H1 (cell line): Measurements from ENCODE around the gene CD1D. TPM values are rescaled to one million over a fixed set of nuclear protein-coding genes. Genes with fewer than 3 reads are reported as not detected.
A peak's percentile ranks its signal among the peaks of the same experiment; 100 is the strongest.

Experiments
- CTCF ChIA-PET: fragments of 300-600 bp; sonication (Branson Sonifier 250); formaldehyde crosslinking; loops from one replicate; lab custom pipeline; 2021; ENCODE audit not compliant: partially characterized antibody; lab: Charles Lee
- POLR2A ChIA-PET: fragments of 300-600 bp; sonication (Branson Sonifier 250); formaldehyde crosslinking; loops from one replicate; lab custom pipeline; 2021; ENCODE audit warnings: inconsistent platforms; ENCODE audit not compliant: partially characterized antibody; lab: Charles Lee
- DNase-seq, 2 experiments: peaks; one replicate each; pipeline versions ENCODE4 v3.0.0 to v3.0.0-alpha.2; 2010 to 2022; ENCODE audit warnings: low spot score in 2 of 2, low read depth in 1 of 2, mixed read lengths in 1 of 2
- FAIRE-seq: peaks from 2 replicates; lab custom pipeline; 2011; peaks lifted over from hg19 to GRCh38; lab: Jason Lieb, UNC
- H2AFZ ChIP-seq: 2 replicates; pipeline ENCODE4 v1.8.1; 2012; ENCODE audit warnings: low read length, inconsistent platforms
- H2AK5ac ChIP-seq: 2 replicates; pipeline ENCODE4 v1.6.1; 2013; ENCODE audit warnings: low read depth, low read length
- H2BK120ac ChIP-seq: replicated peaks from 2 replicates; pipeline ENCODE3; 2013; ENCODE audit warnings: low read depth, low read length, inconsistent platforms
- H2BK12ac ChIP-seq: 2 replicates; pipeline ENCODE4 v1.6.1; 2013; ENCODE audit warnings: low read depth, low read length
- H2BK15ac ChIP-seq: 2 replicates; pipeline ENCODE4 v1.6.1; 2013; ENCODE audit warnings: low read length
- H2BK20ac ChIP-seq: 2 replicates; pipeline ENCODE4 v1.6.1; 2013; ENCODE audit warnings: low read length
- H2BK5ac ChIP-seq: 2 replicates; pipeline ENCODE4 v1.6.1; 2013; ENCODE audit warnings: low read depth, low read length
- H3K14ac ChIP-seq: 2 replicates; pipeline ENCODE4 v1.6.1; 2013; ENCODE audit warnings: inconsistent platforms; ENCODE audit not compliant: insufficient read length
- H3K18ac ChIP-seq: 2 replicates; pipeline ENCODE4 v1.6.1; 2013; ENCODE audit warnings: low read length; ENCODE audit errors: extremely low read depth
- H3K23ac ChIP-seq: 2 replicates; pipeline ENCODE4 v1.6.1; 2013; ENCODE audit warnings: inconsistent platforms; ENCODE audit not compliant: insufficient read length
- H3K23me2 ChIP-seq: 2 replicates; pipeline ENCODE4 v1.6.1; 2013; ENCODE audit warnings: low read depth, low read length
- H3K27ac ChIP-seq: 2 replicates; pipeline ENCODE4 v1.6.1; 2011; ENCODE audit warnings: low read depth, low read length, inconsistent platforms
- H3K27me3 ChIP-seq, 4 experiments: replicated peaks in 1 of 4; 1 replicate in 1 of 4; 2 replicates in 3 of 4; pipeline versions ENCODE4 v1.6.1 to v1.8.1; 2011 to 2013; ENCODE audit warnings: low read length in 3 of 4, mild to moderate bottlenecking in 3 of 4, inconsistent platforms in 2 of 4, mixed read lengths in 2 of 4, moderate library complexity in 1 of 4; ENCODE audit not compliant: control insufficient read depth in 3 of 4, insufficient read depth in 3 of 4; ENCODE audit errors: extremely low read depth in 1 of 4
- H3K36me3 ChIP-seq, 4 experiments: 2 replicates each; pipeline versions ENCODE4 v1.6.1 to v1.8.1; 2011 to 2013; ENCODE audit warnings: mild to moderate bottlenecking in 4 of 4, low read length in 3 of 4, moderate library complexity in 2 of 4, control low read depth in 1 of 4, inconsistent platforms in 1 of 4; ENCODE audit not compliant: insufficient read depth in 4 of 4, control insufficient read depth in 2 of 4
- H3K4ac ChIP-seq: replicated peaks from 2 replicates; pipeline ENCODE3; 2013; ENCODE audit warnings: low read length, low read depth, mixed read lengths, inconsistent platforms; ENCODE audit not compliant: insufficient read length
- H3K4me1 ChIP-seq, 4 experiments: replicated peaks in 1 of 4; 1 replicate in 1 of 4; 2 replicates in 3 of 4; pipeline versions ENCODE4 v1.6.1 to v1.8.1; 2011 to 2013; ENCODE audit warnings: low read length in 3 of 4, inconsistent platforms in 2 of 4, mixed read lengths in 1 of 4; ENCODE audit not compliant: insufficient read depth in 4 of 4, control insufficient read depth in 3 of 4
- H3K4me2 ChIP-seq, 2 experiments: 2 replicates each; pipeline versions ENCODE4 v1.6.1 to v1.8.1; 2011 to 2013; ENCODE audit warnings: low read depth in 2 of 2, low read length in 2 of 2, control low read depth in 1 of 2, inconsistent platforms in 1 of 2, mild to moderate bottlenecking in 1 of 2; ENCODE audit not compliant: insufficient read depth in 1 of 2
- H3K4me3 ChIP-seq, 4 experiments: fragments of 200-600, 300-600 bp in 1 of 4; sonication (generic), shearing (Covaris generic), sonication (Bioruptor Twin) in 1 of 4; 2 replicates each; pipeline versions ENCODE4 v1.5.1 to v1.8.1; 2011 to 2016; ENCODE audit warnings: low read length in 4 of 4, low read depth in 3 of 4, control low read depth in 2 of 4, inconsistent platforms in 2 of 4, mild to moderate bottlenecking in 2 of 4, mixed read lengths in 1 of 4, moderate library complexity in 1 of 4; ENCODE audit not compliant: insufficient read depth in 2 of 4; ENCODE audit errors: extremely low read depth in 1 of 4
- H3K56ac ChIP-seq: replicated peaks from 2 replicates; pipeline ENCODE3; 2013; ENCODE audit warnings: low read depth, mild to moderate bottlenecking, mixed read lengths, low read length, inconsistent platforms; ENCODE audit not compliant: insufficient read length
- H3K79me1 ChIP-seq: 2 replicates; pipeline ENCODE4 v1.6.1; 2013; ENCODE audit warnings: low read depth, low read length, control low read depth
- H3K79me2 ChIP-seq, 2 experiments: 2 replicates each; pipeline versions ENCODE4 v1.6.1 to v1.8.1; 2012 to 2013; ENCODE audit warnings: low read length in 2 of 2, mild to moderate bottlenecking in 2 of 2, inconsistent platforms in 1 of 2; ENCODE audit not compliant: insufficient read depth in 2 of 2, control insufficient read depth in 1 of 2
- H3K9ac ChIP-seq, 4 experiments: replicated peaks in 1 of 4; 1 replicate in 1 of 4; 2 replicates in 3 of 4; pipeline versions ENCODE4 v1.6.1 to v1.8.1; 2011 to 2013; ENCODE audit warnings: low read depth in 3 of 4, low read length in 3 of 4, control low read depth in 2 of 4, mild to moderate bottlenecking in 2 of 4, moderate library complexity in 2 of 4, inconsistent platforms in 1 of 4; ENCODE audit errors: extremely low read depth in 1 of 4
- H3K9me3 ChIP-seq, 2 experiments: 2 replicates each; pipeline versions ENCODE4 v1.6.1 to v1.8.1; 2012 to 2013; ENCODE audit warnings: mild to moderate bottlenecking in 2 of 2, moderate library complexity in 2 of 2, control low read depth in 1 of 2, inconsistent platforms in 1 of 2, low read depth in 1 of 2, low read length in 1 of 2, mixed read lengths in 1 of 2; ENCODE audit not compliant: insufficient read depth in 2 of 2
- H4K20me1 ChIP-seq, 2 experiments: replicated peaks in 1 of 2; 2 replicates each; pipeline versions ENCODE3 to v1.8.1; 2011 to 2013; ENCODE audit warnings: inconsistent platforms in 2 of 2, low read length in 2 of 2, mild to moderate bottlenecking in 1 of 2; ENCODE audit not compliant: insufficient read depth in 2 of 2, control insufficient read depth in 1 of 2
- H4K5ac ChIP-seq: 2 replicates; pipeline ENCODE4 v1.6.1; 2013; ENCODE audit warnings: low read length, low read depth, mixed read lengths, inconsistent platforms; ENCODE audit not compliant: insufficient read length
- H4K8ac ChIP-seq: 2 replicates; pipeline ENCODE4 v1.8.0; 2013; ENCODE audit warnings: mild to moderate bottlenecking, moderate library complexity, low read length, inconsistent platforms; ENCODE audit not compliant: insufficient read depth; ENCODE audit errors: extremely low read depth
- H4K91ac ChIP-seq: replicated peaks from 2 replicates; pipeline ENCODE3; 2013; ENCODE audit warnings: low read length, mixed read lengths, inconsistent platforms; ENCODE audit not compliant: insufficient read length
- CREB1 ChIP-seq: IDR thresholded peaks from 2 replicates; pipeline ENCODE4 v1.6.1; 2012; ENCODE audit warnings: inconsistent platforms
- NANOG ChIP-seq: IDR thresholded peaks from 2 replicates; pipeline ENCODE4 v1.6.1; 2011; ENCODE audit warnings: low read length, low read depth, mild to moderate bottlenecking, inconsistent platforms; ENCODE audit not compliant: insufficient read depth, poor library complexity, severe bottlenecking
- WGBS, 2 experiments: shearing (Covaris generic) in 1 of 2; methylation state at CpG; one replicate each; pipeline versions ENCODE4 v1.1.6 to v1.1.7; 2013 to 2015; ENCODE audit warnings: low lambda C conversion rate in 2 of 2, mixed read lengths in 2 of 2, inconsistent platforms in 1 of 2, low coverage in 1 of 2, missing lambda C conversion rate in 1 of 2; ENCODE audit not compliant: insufficient replicate concordance in 2 of 2, insufficient coverage in 1 of 2, insufficient read length in 1 of 2; ENCODE audit errors: extremely low coverage in 1 of 2, missing lambda C conversion rate in 1 of 2; 5-methylcytosine and 5-hydroxymethylcytosine counted together
- polyA plus RNA-seq, 7 experiments: library from polyadenylated mRNA; depleted of rRNA in 3 of 7; stranded (reverse) in 5 of 7; unstranded in 2 of 7; fragments of >200 nt in 5 of 7; fragments of 200-250 nt in 2 of 7; gene quantifications; 1 replicate in 5 of 7; 2 replicates in 1 of 7; 4 replicates in 1 of 7; pipeline versions ENCODE4 v1.2.1 to v1.2.3, GENCODE V29; 2011 to 2013; ENCODE audit warnings: missing spikeins in 2 of 7, mixed read lengths in 2 of 7
- total RNA-seq: library from RNA; stranded (reverse); fragmentation: NEBNext Ultra II Directional; extraction: Animal tissue kit (Norgen Biotek cat#: 25700); gene quantifications from 2 replicates; pipeline ENCODE4 v1.2.1, GENCODE V29; 2021

Gene CD1D
- total and polyA plus RNA-seq, 2 of the 8 experiments (the other 6 are each of a cell fraction or from before 2014, with no cell fraction given), result 1.1 to 1.6 TPM

- Histone ChIP-seq H2AK5ac (no peak overlapping the region), H2BK20ac (no peak overlapping the region), H4K91ac (no peak overlapping the region), H2BK15ac (no peak overlapping the region), H3K23me2 (no peaks in the 10 kb centered on the region), H3K18ac (no peak overlapping the region), H3K9ac (no peak overlapping the region), H3K27ac (no peak overlapping the region), H3K23ac (no peak overlapping the region), H3K36me3 (no peaks in the 10 kb centered on the region), H4K8ac (no peak overlapping the region), H3K4ac (no peak overlapping the region), H4K5ac (no peak overlapping the region), H3K9me3 (no peaks in the 10 kb centered on the region), H3K4me3 (no peak overlapping the region), H3K4me2 (no peak overlapping the region), H3K56ac (no peak overlapping the region), H3K4me1 (peaks cover 0 to 3% (median 1%) of the 10 kb centered on the region in 4 experiments; a peak in 2 of 7 replicates), H2BK120ac (no peak overlapping the region)
- peak; percentile 63 for FAIRE-seq
- no peak for DNase-seq
- ChIA-PET POLR2A (interaction anchor here (1.0 kb wide), 1 partner anchor 27 kb away, joined by 3 read pairs; no protein-coding TSS in a partner anchor), CTCF (interaction anchor here (0.7 to 1.8 kb wide), 2 partner anchors 21 to 288 kb away, joined by 3 to 6 read pairs; no protein-coding TSS in a partner anchor)
- TF ChIP-seq CREB1 (no peak), NANOG (peak; percentile 19)
- TF ChIP-seq, all 59 proteins: peak for 1
- no peaks in the 10 kb centered on the region for H3K79me1 ChIP-seq
- WGBS, 2 experiments, result 74% methylated on average over 1 of the region's 1 CpG; no CpG with 5 or more reads in 1 of the 2 experiments
- H4K20me1 ChIP-seq, result no peaks in the 10 kb centered on the region
- H2BK12ac ChIP-seq, result no peak overlapping the region
- no peaks in the 10 kb centered on the region for H3K27me3 ChIP-seq
- no peak overlapping the region for H2BK5ac ChIP-seq
- H3K79me2 ChIP-seq, result no peaks in the 10 kb centered on the region
- H3K14ac ChIP-seq, result no peak overlapping the region
- no peak overlapping the region for H2AFZ ChIP-seq
These were observed 28.0 kb downstream of the CD1D start for GRCh38 chr1:158208586-158209116.
